NCI-H748 treated with DMSO at 0.1 percent for 48 hours (cell line): Measurements from ENCODE around the gene RPS6KA2.
"Not testable (repeated sequence)": the region's sequence is repeated elsewhere in the genome, so short reads cannot be mapped to it uniquely, and the experiment has no call there.

ENCODE experiments used
- DNase-seq: peaks from one replicate; lab custom pipeline; 2025; lab: John Stamatoyannopoulos, UW

The RPS6KA2 gene

DNA sequence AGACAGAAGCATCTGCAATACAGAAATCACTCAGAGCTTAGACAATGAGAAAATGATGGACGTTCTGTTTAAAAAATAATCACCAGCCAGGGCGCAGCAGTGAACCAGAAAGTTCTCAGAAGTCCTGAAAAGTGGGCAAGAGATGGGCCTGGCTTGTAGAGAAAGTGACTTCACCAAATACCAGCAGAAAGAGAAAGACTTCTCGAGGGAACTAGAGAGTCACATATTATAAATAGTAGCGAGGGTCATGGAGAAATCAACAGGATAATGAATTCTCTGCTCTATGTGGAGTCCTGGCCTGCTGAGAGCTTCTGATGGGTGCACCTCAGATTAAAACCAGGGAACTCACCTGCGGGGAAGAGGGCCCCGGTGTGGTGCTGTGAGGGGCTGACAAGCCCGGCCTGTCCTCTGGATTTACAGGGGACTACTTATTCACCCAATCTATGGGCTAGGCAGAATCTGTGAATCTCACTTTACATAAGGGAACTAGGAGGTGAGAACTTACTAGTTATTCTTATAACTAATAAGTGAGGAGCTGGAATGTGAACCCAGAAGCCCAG, 35.0 kb downstream of the RPS6KA2 start:
- no peak for DNase-seq

GRCh38 chr6:166591026-166591425, 36.0 kb downstream of the RPS6KA2 start:
- no peak for DNase-seq

DNA sequence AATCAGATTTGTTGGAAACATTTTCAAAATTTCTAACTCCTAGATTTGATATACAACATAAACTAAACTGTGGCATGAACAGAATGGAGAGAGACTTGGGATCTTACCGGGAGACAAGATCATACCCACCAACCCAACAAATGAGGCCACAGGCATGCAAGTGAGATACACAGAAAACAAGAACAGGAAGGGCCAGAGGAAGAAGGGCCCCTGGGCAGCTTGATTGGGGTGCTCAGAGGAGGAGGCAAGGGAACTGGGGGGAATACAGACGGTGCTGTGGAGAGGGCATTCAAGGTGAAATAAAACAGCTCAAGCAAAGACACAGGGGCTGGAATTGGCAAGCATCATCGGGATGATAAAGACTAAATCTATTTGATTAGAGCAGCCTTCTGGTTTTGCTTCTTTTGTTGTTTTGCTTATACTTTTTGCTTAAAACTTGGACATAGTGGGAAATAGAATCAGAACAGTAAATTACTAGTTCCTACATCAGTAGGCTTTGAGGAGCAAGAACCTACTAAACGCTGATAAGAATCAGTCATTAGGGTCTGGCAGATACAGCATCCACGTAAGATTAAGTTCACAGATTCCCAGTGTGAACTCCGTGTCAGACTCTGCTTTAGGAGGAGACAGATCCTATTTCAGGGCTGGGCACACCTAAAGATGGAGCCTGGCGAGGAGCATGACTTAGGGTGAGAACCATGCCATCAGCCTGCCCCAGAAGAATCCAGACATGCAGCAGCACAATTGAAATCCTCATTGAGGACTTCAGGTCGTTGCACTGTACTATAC, 37.1 kb downstream of the RPS6KA2 start:
- DNase-seq, result no peak

DNA sequence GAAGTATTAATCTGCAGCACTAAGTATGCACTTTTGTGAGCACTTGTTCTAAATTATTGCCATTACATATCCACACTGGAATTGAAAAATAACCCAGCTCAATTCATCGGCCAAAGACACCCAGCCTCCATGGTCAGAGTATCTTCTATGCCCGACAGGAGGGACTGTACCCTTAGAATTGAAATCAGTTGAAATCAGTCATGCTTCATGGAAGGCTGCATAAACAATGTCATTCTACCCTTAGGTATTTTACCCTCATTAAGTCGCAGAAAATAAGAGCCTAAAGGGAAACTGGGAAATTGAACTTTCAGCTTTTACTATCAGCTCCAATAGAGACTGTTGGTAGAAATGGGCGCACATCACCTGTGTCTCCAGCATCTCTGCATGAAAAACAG, 37.7 kb downstream of the RPS6KA2 start:
- no peak for DNase-seq

DNA sequence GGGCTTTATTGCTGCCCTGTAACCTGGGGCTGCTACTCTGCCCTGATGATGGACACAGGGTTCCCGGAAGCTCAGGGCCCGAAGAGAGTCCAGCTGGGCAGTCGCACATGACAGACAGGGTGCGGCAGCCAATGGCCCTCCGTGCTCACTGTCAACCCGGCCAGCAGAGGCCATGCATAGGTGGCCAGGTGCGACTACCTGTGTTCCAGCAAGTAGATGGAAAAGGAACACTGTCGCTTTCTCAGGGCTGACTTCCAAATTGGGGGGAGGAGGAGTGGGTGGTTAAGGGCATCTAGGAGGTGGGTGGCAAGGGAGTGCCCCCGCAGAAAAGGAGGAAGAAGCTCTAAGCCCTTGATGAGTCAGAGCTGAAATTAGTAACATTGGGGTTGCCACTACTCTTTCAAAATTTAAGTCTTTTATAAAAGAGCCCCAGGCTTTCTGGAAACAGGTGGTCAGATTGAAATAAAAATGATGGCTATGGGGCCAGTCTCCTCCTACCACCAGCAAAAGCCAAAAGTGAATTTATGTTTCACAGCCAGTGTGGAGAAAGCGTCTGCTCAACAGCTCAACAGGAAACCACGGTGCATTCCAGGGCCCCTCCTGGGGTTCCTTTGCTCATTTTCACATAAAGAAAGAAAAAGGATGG, 38.2 kb downstream of the RPS6KA2 start:
- no peak for DNase-seq

- DNase-seq, result no peak
These were observed 39.2 kb downstream of the RPS6KA2 start for GRCh38 chr6:166587631-166588413.

DNA sequence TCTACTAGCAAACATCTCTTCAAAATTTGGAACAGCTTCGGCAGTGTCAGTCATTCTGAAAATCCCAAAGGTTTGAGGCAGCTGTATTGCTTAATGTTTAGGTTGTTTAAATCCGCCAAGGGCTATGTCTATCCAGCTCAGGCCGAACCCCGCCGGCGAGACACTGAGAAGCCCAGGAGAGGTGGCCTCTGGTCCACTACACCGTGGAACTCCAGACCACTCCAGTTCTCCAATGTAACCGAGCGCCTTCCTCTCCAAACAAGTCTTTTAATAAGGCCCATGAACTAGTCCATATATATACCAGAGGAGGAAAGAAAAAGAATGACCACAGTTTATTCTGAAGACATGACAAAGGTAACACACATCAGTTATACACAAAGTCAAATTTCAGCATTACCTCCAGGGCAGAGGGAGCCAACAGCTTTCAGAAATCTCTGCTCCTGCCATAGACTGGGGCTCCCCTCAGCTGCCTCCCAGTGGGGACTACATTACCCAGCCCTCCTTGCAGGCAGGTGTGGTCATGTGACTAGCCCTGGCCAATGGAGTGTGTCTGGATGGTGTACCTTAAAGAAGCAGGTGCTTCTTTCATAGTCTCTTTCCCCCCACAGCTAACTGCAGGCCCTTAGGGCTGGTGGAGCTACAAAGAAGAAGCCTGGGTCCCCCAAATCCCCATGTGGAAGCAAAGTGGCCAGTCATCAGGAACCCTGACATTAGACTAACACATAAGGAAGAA, 40.5 kb downstream of the RPS6KA2 start, which contains the start of gene RAMACL:
RAMACL (minus strand) TSS at position 255 of the 733 bp plus-strand sequence; CDS start at position 54, 201 bp downstream.
- DNase-seq, result no peak

DNA sequence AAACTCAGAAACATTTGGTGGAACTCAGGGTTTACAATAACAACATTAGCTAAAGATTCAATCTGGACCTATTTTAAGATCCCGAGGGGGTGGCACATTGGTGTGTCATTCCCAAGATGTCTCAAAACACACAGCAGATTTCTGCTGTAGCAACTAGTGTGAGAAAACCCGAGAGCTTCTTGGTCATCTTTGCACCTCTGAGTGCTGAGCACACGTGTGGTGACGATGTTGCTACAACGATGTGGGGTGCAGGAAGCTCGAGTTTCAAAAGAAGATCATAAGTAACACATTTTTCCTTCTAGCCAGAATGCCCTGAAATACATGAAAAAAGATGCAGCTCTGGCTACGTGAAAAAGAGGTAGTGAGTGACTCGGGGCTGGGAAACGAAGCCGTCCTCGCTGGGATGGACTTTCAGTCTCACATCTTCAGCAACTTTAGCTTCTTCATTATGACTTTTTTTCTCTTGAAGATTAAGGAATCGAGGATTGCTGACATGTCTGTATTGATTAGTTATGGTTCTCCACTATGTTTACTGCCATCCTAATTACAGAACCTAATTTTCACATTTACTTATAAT, 42.1 kb downstream of the RPS6KA2 start:
- no peak for DNase-seq

- DNase-seq, result no peak
These were observed 42.9 kb downstream of the RPS6KA2 start for GRCh38 chr6:166584155-166584554.

DNA sequence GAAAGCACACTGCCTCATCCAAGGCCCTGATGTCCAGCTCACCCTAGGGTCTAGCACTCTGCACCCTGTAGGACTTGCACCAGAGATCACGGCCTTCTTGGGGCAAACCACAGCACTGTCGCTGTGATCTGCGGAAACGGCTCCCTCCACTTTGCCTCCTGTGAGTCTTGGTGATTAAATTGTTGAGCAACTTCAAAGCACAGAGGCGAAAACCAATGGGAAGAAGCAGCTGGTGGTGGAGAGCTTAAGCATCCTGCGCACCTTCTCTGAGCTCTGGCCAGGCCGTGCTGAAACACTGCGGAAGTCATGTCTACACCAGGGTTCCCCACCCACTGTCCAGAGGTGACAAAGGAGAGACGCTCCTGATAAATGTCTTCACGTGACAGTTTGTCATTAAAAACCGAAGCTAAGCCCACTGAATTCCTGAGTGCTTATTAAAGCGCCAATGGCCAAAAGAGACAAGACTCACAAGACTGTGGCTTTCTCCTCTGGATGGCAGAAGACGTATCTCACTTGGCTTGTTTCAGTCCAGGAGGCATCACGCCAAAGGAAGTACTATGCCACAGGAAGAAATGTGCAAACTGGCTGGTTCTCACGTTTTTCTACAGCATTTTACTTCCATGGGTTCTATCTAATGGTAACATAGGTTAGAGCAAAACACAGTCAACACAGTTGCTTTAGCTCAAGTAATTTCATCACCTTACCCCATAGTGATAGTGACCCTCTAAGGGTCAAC, 43.7 kb downstream of the RPS6KA2 start:
- DNase-seq, result no peak

DNA sequence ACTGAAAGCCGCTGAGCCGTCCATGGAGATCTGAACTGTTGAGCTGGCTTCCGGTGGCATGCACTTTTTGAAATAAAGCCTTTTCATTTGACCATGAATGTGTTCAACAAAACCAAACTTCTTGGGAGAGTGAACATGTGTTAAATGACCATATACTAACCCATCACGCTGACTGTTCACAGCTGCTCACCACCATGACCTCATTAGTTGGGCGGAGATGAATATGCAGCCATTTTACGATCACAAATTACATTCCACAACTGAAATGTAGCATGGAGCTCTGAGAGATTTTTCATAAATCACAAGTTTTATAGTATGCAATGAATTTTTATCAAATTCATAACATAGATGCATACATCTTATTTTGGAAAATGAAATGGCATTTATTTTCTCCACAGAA, 44.8 kb downstream of the RPS6KA2 start:
- DNase-seq, result no peak

- DNase-seq, result not testable (repeated sequence)
These were observed 45.2 kb downstream of the RPS6KA2 start for GRCh38 chr6:166581801-166582200.

DNA sequence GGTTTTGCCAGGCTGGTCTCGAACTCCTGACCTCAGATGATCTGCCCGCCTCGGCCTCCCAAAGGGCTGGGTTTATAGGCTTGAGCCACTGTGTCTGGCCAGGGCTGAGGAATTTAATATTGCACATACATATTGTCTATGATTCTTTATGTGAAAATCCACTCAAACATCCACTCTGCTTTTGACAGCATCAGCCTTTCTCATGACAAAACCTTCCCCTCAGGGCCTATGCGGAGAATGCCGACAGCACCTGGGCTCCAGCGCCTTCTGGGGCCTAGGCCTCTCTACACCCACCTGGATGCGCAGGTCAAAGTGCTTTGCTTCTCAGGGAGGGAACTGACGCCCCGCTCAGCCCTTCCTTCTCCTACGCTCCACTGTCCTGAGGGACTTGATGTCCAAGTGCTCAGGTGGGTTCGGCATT, 46.0 kb downstream of the RPS6KA2 start:
- DNase-seq, result no peak

DNA sequence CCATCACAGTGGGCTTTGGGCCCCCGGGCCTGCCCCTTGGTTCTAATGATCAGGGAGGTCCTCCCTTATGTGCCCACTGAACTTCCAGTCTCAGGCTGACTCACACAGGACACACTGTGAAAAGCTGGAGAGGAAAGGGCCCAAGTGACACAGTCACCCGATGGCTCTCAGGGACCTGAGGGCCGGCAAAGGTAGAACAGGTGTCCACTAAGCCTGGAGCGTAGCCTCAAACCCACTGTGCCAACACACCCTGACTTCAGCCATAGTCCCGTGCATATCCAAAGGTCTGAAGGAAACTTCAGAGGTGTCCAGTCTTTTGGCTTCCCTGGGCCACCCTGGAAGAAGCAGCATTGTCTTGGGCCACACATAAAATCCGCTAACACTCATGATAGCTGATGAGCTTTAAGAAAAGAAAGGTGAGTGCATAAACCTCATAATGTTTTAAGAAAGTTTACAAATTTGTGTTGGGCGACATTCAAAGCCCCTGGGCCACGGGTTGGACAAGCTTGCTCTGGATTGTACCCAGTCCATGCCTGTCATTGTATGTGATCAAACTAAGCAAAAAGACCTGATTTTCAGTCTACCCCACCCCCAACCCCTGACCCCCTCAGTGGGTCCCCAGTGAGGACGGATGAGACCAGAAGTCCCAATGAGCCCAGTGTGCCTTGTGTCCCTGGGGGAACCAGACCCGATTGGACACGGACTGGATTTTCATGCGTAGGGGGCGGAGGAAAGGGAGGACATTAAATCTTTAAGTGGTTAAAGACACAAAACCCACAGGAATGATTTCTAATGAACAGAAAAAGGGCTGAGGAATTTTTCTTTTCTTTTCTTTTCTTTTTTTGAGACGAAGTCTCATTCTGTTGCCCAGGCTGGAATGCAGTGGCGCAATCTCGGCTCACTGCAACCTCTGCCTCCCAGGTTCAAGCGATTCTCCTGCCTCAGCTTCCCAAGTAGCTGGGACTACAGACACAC, 46.7 kb downstream of the RPS6KA2 start:
- DNase-seq, result no peak

DNA sequence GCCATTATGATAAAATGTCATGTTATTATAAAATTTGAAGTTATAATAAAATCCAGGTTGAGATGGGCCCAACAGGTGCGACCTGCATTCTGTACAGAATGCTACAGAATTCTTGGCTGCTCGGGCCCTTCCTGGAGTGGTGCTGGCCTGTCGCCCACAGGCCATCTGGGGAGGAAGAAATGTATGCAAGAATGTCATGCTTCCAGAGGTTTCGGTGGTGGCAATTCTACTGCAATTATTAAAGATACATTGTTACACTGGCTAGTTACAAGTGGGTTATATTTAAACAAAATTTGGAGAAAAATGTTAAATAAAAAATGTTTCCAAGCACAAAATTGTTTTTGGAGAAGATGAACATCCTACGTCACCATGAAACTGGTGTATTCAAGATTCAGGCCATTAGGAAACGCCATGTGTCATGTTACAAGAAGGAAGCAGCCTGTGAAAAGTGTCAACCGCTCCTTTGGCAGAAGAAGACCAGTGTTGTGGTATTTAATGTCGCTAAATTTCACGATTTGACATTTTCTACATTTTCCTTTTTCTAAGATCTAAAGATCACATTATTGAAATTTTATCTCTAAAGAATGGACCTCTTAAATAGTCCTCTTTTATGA, 47.7 kb downstream of the RPS6KA2 start:
- DNase-seq, result no peak

GRCh38 chr6:166578536-166579236, 48.4 kb downstream of the RPS6KA2 start:
- DNase-seq, result no peak

- no peak for DNase-seq
These were observed 51.8 kb downstream of the RPS6KA2 start for GRCh38 chr6:166575205-166575604.

DNA sequence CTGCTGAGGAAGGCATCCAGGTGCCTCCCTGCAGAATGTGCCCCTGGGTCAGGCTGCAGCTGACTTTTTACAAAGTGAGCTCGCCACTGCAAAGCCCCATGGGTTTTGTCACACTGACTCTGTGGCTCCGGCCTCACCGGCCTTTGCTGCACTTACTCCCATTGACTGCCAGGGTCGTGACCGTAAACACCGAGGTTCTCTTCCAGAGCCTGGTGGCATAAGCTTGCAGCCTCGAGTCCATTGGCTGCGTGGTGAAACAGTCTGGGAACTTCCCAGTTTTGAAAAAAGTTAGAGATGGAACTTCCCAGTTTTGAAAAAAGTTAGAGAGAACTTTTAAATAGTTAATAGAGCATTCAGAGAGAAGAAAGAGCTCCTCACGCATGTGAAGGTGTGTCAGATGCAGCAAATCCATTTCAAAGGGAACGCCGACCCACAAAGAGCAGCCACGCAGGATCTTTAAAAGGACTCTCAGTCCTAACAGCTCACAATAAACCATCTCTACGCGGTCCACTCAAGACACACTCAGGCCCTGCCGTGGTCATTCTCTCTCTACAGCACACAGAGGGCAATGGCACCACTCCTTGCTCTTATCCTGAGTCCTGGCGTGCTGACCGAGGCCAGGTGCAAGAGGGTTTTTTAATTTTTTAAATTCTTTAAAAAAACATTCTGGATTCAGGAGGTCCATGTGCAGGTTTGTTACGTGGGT, 53.4 kb downstream of the RPS6KA2 start:
- no peak for DNase-seq
